Measurements from ENCODE around the gene HOOK2.

DNA sequence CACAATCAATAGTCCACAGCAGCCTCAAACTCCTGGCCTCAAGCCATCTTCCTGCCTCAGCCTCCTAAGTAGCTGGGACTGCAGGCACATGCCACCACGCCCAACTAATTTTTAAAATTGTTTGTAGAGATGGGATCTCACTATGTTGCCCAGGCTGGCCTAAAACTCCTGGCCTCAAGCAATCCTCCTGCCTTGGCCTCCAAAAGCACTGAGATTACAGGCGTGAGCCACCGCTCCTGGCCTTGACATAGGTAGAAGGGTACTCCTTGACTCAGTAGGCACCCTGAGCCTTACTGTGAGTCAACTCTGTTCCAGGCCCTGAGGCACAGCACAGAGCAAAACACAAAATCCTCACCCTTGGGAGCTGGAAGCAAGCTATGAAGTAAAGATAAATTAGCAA is 59.4 kb downstream of the HOOK2 start:
- TF ChIP-seq, protein P1, sequence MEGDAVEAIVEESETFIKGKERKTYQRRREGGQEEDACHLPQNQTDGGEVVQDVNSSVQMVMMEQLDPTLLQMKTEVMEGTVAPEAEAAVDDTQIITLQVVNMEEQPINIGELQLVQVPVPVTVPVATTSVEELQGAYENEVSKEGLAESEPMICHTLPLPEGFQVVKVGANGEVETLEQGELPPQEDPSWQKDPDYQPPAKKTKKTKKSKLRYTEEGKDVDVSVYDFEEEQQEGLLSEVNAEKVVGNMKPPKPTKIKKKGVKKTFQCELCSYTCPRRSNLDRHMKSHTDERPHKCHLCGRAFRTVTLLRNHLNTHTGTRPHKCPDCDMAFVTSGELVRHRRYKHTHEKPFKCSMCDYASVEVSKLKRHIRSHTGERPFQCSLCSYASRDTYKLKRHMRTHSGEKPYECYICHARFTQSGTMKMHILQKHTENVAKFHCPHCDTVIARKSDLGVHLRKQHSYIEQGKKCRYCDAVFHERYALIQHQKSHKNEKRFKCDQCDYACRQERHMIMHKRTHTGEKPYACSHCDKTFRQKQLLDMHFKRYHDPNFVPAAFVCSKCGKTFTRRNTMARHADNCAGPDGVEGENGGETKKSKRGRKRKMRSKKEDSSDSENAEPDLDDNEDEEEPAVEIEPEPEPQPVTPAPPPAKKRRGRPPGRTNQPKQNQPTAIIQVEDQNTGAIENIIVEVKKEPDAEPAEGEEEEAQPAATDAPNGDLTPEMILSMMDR (IDR thresholded peaks at IDR 0.05): no peak
- TF ChIP-seq JUN (CRISPR knock-in tag; IDR thresholded peaks at IDR 0.05) (no peak), KAT7 (CRISPR knock-in tag; IDR thresholded peaks at IDR 0.05; ENCODE audit: borderline replicate concordance) (no peak), SP1 (CRISPR knock-in tag; conservative IDR thresholded peaks at IDR 0.05) (no peak)
